ENCODE results near the gene IL3. TPM values are rescaled to one million over a fixed set of nuclear protein-coding genes. Genes with fewer than 3 reads are reported as not detected.

Gene IL3
- total RNA-seq, 2 donors from 2014 or later: 0.32 to 9.0 TPM

DNA sequence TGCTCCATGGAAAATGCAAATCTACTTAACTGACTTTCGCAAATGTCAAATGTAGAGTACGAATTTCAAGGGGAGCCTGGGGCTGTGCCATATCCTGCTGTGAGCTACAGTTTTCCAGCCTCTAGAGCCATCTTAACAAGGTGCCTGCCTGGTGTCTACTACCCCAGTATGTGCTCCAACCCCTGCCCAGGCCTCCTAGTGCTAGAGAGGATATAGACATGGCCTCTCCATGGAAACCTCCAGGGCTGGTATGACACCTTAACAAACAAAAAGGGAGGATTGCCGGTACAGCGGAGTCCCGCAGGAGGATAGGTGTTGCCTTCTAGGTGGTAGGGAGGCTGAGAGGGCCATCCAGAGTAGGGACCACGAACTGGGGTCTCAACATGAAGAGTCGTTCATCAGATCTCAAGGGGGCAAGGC is 13.6 kb upstream of the IL3 start:
- Mint-ChIP-seq H3K4me1 (no peaks in the 10 kb centered on the region), H3K9me3 (no peaks in the 10 kb centered on the region), H3K27ac (no peak overlapping the region), H3K36me3 (ENCODE audit: low read depth) (no peaks in the 10 kb centered on the region), H3K27me3 (no peaks in the 10 kb centered on the region), H3K4me3 (no peak overlapping the region)
- ATAC-seq (replicated peaks): no peak

- H3K4me1 Mint-ChIP-seq: no peaks in the 10 kb centered on the region
- no peaks in the 10 kb centered on the region for H3K36me3 Mint-ChIP-seq (ENCODE audit: low read depth)
- H3K27me3 Mint-ChIP-seq: no peaks in the 10 kb centered on the region
- H3K9me3 Mint-ChIP-seq: no peaks in the 10 kb centered on the region
- no peak for ATAC-seq (replicated peaks)
- H3K27ac Mint-ChIP-seq: no peak overlapping the region
- no peak overlapping the region for H3K4me3 Mint-ChIP-seq
These were observed 11.4 kb upstream of the IL3 start for GRCh38 chr5:132049093-132049492.

DNA sequence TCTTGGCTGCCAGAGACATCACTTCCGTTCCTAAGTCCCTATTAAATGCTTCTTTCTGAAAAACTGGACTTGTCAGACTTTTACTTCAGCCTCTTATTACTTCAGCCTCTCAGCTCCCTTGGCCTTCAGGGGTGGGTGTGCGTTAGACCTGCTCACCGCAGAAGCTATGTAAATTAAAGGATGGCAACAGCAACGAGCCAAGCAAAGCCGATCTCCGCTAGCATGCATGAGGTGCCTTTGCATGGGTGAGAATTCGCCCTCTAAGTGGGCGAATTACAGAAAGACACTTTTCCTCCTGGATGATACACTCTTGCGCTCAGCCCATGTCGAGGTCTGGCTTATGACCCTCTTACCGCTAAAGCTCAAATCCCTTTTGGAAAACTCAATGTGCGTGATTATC is 10.9 kb upstream of the IL3 start:
- Mint-ChIP-seq H3K4me3 (no peak overlapping the region), H3K4me1 (peaks cover 4% of the 10 kb centered on the region)

DNA sequence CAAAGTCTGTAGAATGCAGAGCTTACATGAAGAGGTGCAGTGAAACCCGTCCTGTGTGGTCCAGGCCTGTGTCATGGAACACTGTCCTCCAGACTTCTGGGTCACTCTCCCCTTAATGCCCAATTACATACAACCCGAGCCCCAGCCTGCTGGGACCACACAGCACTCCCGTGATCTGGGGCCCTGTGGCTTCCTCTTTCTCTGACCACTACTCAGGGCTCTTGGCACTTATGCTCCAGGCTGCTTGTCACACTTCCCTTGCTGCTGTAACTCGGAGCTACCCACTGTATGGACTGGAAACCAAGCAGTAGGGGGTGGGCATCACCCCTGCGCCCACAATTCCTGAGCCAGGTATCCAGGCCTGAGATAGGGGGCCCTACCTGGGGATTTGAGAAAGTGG is 10.3 kb upstream of the IL3 start:
- H3K4me1 Mint-ChIP-seq: peaks cover 10% of the 10 kb centered on the region
- no peak for ATAC-seq (replicated peaks)
- H3K36me3 Mint-ChIP-seq (ENCODE audit: low read depth): no peaks in the 10 kb centered on the region
- H3K4me3 Mint-ChIP-seq: no peak overlapping the region
- H3K9me3 Mint-ChIP-seq: no peaks in the 10 kb centered on the region
- H3K27me3 Mint-ChIP-seq: no peaks in the 10 kb centered on the region
- no peak overlapping the region for H3K27ac Mint-ChIP-seq

More for the DNA sequence above, 10.9 kb upstream of the IL3 start:
- Mint-ChIP-seq H3K36me3 (ENCODE audit: low read depth) (no peaks in the 10 kb centered on the region), H3K27me3 (no peaks in the 10 kb centered on the region), H3K27ac (no peak overlapping the region), H3K9me3 (no peaks in the 10 kb centered on the region)
- no peak for ATAC-seq (replicated peaks)

DNA sequence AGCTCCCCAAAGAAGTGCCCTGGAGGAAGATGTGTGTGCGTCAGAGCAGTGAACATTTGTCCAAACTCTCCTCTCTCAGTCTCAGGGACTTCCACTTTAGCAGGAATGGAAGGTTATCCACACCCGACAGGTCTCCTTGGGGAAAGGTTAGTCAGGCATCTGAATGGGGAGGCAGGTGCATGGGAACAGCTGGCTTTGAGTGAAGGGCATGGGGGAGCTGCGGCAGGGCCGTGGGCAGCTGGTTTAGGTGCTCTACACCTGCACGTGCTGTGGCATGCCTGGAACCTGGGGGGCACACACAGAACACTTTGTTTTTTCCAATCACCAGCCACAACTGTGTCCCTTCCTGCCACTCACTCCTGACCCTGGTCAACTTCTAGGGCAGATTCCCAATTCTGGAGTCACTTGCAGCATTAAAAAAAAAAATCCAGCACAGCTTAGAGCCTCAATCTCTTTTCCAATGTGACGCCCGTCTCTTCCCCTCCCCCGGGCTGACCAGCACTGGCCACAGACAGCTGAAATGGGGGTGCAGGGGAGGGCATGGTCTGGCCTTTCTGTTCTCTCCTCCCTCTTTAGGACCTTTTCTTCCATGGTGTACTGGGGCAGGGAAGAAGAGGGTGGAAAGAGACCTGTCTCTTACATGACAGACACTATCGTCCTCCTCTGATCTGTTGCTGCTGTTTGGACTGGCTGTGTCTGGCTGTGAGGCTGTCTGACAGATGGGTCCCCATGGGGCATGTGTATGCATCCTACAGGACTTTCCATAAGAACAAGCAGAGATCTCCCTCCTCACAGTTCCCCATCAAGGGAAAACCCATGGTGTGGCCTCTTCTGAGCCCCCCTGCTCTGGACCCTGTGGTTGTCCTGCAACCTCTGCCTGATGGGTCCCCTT is 9.5 kb upstream of the IL3 start:
- H3K4me1 Mint-ChIP-seq: peaks cover 18% of the 10 kb centered on the region
- no peaks in the 10 kb centered on the region for H3K9me3 Mint-ChIP-seq
- H3K4me3 Mint-ChIP-seq: no peak overlapping the region
- ATAC-seq (replicated peaks): no peak
- H3K27me3 Mint-ChIP-seq: no peaks in the 10 kb centered on the region
- H3K27ac Mint-ChIP-seq: no peak overlapping the region
- H3K36me3 Mint-ChIP-seq (ENCODE audit: low read depth): no peaks in the 10 kb centered on the region

DNA sequence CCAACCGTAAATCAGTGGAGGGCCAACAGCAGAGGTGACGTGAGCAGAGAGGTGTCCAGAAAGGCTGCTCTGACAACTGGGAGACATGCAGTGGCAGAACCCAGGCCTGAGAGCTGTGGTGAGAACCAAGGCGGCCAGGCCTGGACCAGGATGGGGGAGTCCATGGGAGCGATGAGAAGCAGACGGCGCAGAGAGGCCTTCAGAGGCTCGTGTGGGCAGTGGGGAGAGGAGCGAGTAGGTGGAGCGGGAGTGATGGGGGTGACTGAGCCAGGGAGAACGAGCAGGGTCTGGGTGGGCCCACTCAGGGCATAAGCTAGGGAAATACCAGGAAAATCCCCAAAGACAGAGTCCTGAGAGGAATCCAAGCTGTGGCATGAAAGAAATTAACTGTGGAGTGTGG is 7.9 kb upstream of the IL3 start:
- Mint-ChIP-seq H3K36me3 (ENCODE audit: low read depth) (no peaks in the 10 kb centered on the region), H3K4me1 (peaks cover 28% of the 10 kb centered on the region), H3K27me3 (no peaks in the 10 kb centered on the region), H3K9me3 (no peaks in the 10 kb centered on the region), H3K4me3 (no peak overlapping the region), H3K27ac (no peak overlapping the region)
- ATAC-seq (replicated peaks): no peak

DNA sequence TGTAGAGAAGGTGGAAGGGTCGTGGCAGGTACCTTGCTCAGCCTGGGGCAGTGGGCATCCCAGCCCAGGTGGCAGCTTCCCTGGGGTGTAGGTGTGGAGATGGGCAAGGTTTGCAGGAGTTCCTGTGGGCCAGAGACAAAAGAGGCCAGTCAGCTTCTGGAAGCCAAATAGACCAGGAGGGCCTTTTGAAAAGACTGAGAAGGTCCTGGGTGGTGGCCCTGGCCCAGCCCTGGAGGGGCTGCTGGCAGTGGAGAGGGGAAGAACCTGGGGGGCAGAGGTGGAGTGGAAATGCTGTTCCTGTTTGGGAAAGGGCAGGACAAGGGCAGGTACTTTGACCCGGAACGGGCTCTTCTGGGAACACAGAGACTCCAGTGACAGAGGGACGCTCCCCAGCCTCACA is 7.0 kb upstream of the IL3 start:
- H3K27me3 Mint-ChIP-seq: no peaks in the 10 kb centered on the region
- H3K4me1 Mint-ChIP-seq: peaks cover 31% of the 10 kb centered on the region
- no peaks in the 10 kb centered on the region for H3K9me3 Mint-ChIP-seq
- ATAC-seq (replicated peaks): no peak
- H3K4me3 Mint-ChIP-seq: no peak overlapping the region
- H3K36me3 Mint-ChIP-seq (ENCODE audit: low read depth): no peaks in the 10 kb centered on the region
- no peak overlapping the region for H3K27ac Mint-ChIP-seq

GRCh38 chr5:132054031-132054696 is 6.3 kb upstream of the IL3 start:
- Mint-ChIP-seq H3K9me3 (no peaks in the 10 kb centered on the region), H3K4me1 (peaks cover 34% of the 10 kb centered on the region), H3K27ac (no peak overlapping the region), H3K36me3 (ENCODE audit: low read depth) (no peaks in the 10 kb centered on the region), H3K27me3 (no peaks in the 10 kb centered on the region), H3K4me3 (no peak overlapping the region)
- no peak for ATAC-seq (replicated peaks)

- no peaks in the 10 kb centered on the region for H3K9me3 Mint-ChIP-seq
- no peaks in the 10 kb centered on the region for H3K36me3 Mint-ChIP-seq (ENCODE audit: low read depth)
- H3K27me3 Mint-ChIP-seq: no peaks in the 10 kb centered on the region
- H3K4me1 Mint-ChIP-seq: peaks cover 41% of the 10 kb centered on the region
- no peak for ATAC-seq (replicated peaks)
- H3K4me3 Mint-ChIP-seq: no peak overlapping the region
- no peak overlapping the region for H3K27ac Mint-ChIP-seq
These were observed 5.6 kb upstream of the IL3 start for GRCh38 chr5:132054697-132055440.

- no peaks in the 10 kb centered on the region for H3K27me3 Mint-ChIP-seq
- no peak for ATAC-seq (replicated peaks)
- H3K27ac Mint-ChIP-seq: no peak overlapping the region
- no peaks in the 10 kb centered on the region for H3K36me3 Mint-ChIP-seq (ENCODE audit: low read depth)
- H3K4me3 Mint-ChIP-seq: peak overlapping the region; percentile 42
- H3K9me3 Mint-ChIP-seq: no peaks in the 10 kb centered on the region
- peaks cover 41% of the 10 kb centered on the region for H3K4me1 Mint-ChIP-seq
These were observed 5.0 kb upstream of the IL3 start for GRCh38 chr5:132055441-132055807.

DNA sequence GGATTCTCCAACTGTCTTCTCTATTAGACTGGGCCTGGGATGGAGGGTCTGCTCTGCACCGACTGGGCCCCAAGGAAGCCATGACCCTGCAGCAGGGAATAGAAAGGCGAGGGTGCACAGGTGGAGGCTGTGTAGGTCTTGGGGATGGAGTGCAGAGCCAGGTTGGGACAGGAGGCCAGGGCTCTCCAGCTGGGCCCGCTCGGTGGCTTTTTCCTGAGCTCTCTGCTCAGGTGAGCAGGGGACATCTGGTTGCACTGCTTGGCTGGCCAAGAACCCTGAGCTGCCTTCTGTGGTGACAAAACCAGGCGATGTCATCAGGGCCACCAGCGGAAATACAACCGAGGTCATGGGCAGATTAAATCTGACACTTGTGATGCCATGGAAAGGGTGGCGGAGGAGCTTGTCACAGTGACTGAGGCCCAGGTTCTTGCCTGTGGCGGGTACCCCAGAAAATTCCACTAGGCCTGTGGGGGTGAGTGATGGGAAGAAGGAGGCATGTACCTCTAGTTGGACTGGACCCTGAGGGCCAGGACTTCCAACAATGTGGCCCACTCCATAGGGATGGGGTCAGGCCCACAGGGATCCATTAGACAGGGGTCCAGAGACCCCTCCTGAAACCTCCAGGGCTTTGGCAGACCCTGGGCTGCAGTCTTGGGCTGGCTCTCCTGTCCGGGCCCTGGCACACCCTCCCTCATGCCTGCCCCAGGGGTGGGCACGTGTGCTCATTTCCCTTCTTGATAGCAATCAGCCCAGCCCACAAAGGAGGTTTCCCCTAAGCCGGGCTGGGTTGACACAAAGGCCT is 4.4 kb upstream of the IL3 start:
- Mint-ChIP-seq H3K27ac (peak overlapping the region; percentile 75), H3K9me3 (no peaks in the 10 kb centered on the region), H3K4me3 (peak overlapping the region; percentile 42), H3K4me1 (peaks cover 41% of the 10 kb centered on the region), H3K27me3 (no peaks in the 10 kb centered on the region), H3K36me3 (ENCODE audit: low read depth) (no peaks in the 10 kb centered on the region)
- ATAC-seq (replicated peaks): peak; percentile 67

- Mint-ChIP-seq H3K27me3 (no peaks in the 10 kb centered on the region), H3K4me3 (peak overlapping the region; percentile 26), H3K36me3 (ENCODE audit: low read depth) (no peaks in the 10 kb centered on the region), H3K27ac (peak overlapping the region; percentile 65), H3K9me3 (no peaks in the 10 kb centered on the region), H3K4me1 (peaks cover 41% of the 10 kb centered on the region)
- no peak for ATAC-seq (replicated peaks)
These were observed 3.6 kb upstream of the IL3 start for GRCh38 chr5:132056610-132057497.

GRCh38 chr5:132057498-132058255 is 2.8 kb upstream of the IL3 start:
- Mint-ChIP-seq H3K27me3 (no peaks in the 10 kb centered on the region), H3K9me3 (no peaks in the 10 kb centered on the region), H3K4me3 (peak overlapping the region; percentile 26), H3K36me3 (ENCODE audit: low read depth) (no peaks in the 10 kb centered on the region), H3K4me1 (peaks cover 41% of the 10 kb centered on the region), H3K27ac (peak overlapping the region; percentile 65)
- no peak for ATAC-seq (replicated peaks)

All from activated T-helper 17 cell treated with anti-CD3 and anti-CD28 coated beads, Interleukin-2, amount 50 U/mL, for 72 hours (primary cell).